Measurements from ENCODE around the gene IRF1.
A peak's percentile ranks its signal among the peaks of the same experiment; 100 is the strongest.

IRF1 gene

DNA sequence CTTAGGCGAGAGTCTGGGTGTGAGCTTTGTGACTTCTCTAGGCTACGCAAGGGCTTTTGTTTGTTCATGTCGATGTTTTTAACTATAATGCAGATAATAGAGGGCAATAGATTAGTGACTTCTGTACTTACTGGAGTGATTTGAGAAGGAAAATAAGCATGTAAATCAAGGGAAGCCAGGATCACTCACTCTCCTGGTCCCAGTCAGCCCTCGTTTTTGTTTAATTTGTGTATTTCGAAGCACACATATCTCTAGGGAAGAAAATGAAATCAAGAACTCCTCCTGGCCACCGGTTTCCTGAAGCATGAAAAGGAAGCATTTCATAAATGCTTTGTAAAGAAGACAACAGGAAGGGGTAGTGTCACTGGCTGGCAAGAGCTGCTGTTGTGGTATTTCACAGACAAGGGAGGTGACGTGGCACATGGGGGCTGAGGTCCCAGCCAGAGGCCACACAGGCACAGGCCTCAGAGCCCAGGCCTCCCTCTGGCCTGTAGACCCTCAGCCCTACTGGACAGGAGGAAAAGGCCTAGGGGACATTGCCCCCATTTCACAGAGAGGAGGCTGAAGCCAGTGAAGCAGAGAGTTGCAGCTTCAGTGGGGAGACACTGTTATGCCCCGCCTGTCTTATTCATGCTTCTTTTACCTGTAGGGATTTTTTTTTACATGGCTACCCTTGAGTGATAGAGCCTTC lies 34.1 kb downstream of the IRF1 start:
- H3K4me1 Mint-ChIP-seq, result peaks cover 31% of the 10 kb centered on the region
- peak overlapping the region; percentile 34 to 79 (median 73) for H3K27ac Mint-ChIP-seq
- peaks cover 2% of the 10 kb centered on the region for H3K9me3 Mint-ChIP-seq
- no peaks in the 10 kb centered on the region for H3K36me3 Mint-ChIP-seq (ENCODE audit: low read depth)
- TF ChIP-seq, protein P1, sequence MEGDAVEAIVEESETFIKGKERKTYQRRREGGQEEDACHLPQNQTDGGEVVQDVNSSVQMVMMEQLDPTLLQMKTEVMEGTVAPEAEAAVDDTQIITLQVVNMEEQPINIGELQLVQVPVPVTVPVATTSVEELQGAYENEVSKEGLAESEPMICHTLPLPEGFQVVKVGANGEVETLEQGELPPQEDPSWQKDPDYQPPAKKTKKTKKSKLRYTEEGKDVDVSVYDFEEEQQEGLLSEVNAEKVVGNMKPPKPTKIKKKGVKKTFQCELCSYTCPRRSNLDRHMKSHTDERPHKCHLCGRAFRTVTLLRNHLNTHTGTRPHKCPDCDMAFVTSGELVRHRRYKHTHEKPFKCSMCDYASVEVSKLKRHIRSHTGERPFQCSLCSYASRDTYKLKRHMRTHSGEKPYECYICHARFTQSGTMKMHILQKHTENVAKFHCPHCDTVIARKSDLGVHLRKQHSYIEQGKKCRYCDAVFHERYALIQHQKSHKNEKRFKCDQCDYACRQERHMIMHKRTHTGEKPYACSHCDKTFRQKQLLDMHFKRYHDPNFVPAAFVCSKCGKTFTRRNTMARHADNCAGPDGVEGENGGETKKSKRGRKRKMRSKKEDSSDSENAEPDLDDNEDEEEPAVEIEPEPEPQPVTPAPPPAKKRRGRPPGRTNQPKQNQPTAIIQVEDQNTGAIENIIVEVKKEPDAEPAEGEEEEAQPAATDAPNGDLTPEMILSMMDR (IDR thresholded peaks at IDR 0.05; ENCODE audit: unreplicated experiment in 3 of 3), result no peak
- H3K4me3 Mint-ChIP-seq, result no peak overlapping the region
- no peaks in the 10 kb centered on the region for H3K27me3 Mint-ChIP-seq (ENCODE audit: low read depth)

DNA sequence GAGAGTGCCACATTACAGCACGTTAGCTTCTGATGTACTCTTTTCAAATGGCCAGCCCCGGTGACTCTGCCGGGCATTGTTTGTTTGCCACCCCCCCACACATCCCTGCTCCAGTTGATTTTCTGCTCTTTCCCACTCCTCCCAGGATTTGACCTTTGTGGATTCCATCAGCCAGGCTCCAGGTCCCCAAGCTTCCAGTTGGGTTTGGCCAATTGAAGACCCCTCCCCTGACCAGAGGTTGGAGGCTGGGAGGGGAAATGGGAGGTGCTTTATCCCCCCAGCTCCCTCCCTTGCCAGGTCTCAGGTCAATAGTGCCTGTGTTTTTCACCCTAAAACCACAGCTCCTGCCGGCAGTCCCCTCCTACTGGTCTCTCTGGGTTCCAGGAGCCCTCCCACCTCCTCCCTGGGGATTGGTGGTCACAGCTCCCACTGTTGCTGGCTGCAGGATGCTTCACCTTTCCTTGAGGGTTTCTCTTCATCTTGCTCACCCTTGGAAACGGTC lies 34.9 kb downstream of the IRF1 start:
- Mint-ChIP-seq H3K9me3 (peaks cover 2% of the 10 kb centered on the region), H3K27me3 (ENCODE audit: low read depth) (no peaks in the 10 kb centered on the region), H3K4me3 (no peak overlapping the region), H3K4me1 (peaks cover 24% of the 10 kb centered on the region), H3K27ac (peak overlapping the region in 1 of 3 experiments; percentile 79), H3K36me3 (ENCODE audit: low read depth) (no peaks in the 10 kb centered on the region)
- TF ChIP-seq, protein P1 (IDR thresholded peaks at IDR 0.05; ENCODE audit: unreplicated experiment in 3 of 3), result no peak

DNA sequence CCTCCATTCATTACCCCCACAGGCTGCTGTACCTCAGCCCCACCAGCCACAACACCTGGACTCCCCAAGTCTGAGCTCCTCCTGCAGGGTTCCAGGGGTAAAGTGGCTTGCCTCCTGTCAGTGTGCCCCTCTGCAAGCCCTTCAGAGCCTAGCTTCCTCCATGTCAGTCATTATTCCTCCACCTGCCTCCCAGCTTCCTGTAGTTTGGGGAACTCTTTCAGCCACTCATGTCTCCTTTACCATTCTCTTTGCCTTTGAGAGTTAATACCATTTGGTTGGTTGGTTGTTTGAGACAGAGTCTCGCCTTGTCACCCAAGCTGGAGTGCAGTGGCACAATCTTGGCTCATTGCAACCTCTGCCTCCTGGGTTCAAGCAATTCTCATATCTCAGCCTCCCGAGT lies 36.2 kb downstream of the IRF1 start:
- Mint-ChIP-seq H3K9me3 (peaks cover 2% of the 10 kb centered on the region), H3K27ac (no peak overlapping the region), H3K4me3 (no peak overlapping the region), H3K4me1 (peaks cover 19% of the 10 kb centered on the region), H3K36me3 (ENCODE audit: low read depth) (no peaks in the 10 kb centered on the region), H3K27me3 (ENCODE audit: low read depth) (no peaks in the 10 kb centered on the region)
- TF ChIP-seq, protein P1 (IDR thresholded peaks at IDR 0.05; ENCODE audit: unreplicated experiment in 3 of 3), result no peak

DNA sequence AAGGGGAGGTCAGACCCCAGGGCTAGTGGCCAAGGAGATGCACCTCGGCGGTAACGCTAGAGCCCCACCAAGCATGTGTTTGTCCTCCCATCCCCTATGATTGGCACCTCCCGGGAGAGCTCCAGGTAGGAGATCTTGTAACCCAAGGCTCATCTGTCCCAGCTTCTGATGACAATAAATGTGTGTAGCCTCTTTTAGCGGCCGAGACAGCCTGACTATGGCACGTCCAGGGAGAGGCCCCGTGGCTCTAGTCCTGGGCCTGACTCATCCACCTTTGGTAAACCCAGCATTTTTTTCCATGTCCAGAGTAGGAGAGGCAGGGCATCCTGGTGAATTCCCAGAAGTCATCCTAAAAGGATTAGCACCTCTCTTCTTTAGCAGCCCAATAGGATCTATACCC lies 39.2 kb downstream of the IRF1 start:
- Mint-ChIP-seq H3K9me3 (peaks cover 2% of the 10 kb centered on the region), H3K27me3 (ENCODE audit: low read depth) (no peaks in the 10 kb centered on the region), H3K36me3 (ENCODE audit: low read depth) (no peaks in the 10 kb centered on the region), H3K27ac (no peak overlapping the region), H3K4me3 (no peak overlapping the region), H3K4me1 (peaks cover 19% of the 10 kb centered on the region)
- TF ChIP-seq, protein P1 (IDR thresholded peaks at IDR 0.05; ENCODE audit: unreplicated experiment in 3 of 3), result no peak

DNA sequence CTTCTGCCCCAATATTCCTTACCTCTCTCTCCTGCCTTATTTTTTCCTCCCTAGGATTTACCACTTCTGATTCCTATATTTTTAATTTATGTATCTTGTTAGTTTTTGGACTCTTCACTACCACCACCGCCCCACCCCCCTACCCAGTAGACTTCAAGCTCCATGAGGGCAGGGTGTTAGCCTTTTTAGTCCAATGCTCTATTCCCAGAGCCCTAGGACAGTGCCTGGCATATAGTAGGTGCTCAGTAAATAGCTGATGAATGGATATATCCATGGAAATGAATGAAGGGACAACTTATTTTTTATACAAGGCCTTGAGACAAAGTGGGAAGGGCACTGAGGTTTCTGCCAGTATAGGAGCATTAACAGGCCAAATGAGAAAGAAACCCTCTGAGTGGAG lies 41.5 kb downstream of the IRF1 start:
- Mint-ChIP-seq H3K27ac (no peak overlapping the region), H3K27me3 (ENCODE audit: low read depth) (no peaks in the 10 kb centered on the region), H3K36me3 (ENCODE audit: low read depth) (no peaks in the 10 kb centered on the region), H3K9me3 (peaks cover 2% of the 10 kb centered on the region), H3K4me3 (no peak overlapping the region), H3K4me1 (peaks cover 21% of the 10 kb centered on the region)
- TF ChIP-seq, protein P1 (IDR thresholded peaks at IDR 0.05; ENCODE audit: unreplicated experiment in 3 of 3), result no peak

DNA sequence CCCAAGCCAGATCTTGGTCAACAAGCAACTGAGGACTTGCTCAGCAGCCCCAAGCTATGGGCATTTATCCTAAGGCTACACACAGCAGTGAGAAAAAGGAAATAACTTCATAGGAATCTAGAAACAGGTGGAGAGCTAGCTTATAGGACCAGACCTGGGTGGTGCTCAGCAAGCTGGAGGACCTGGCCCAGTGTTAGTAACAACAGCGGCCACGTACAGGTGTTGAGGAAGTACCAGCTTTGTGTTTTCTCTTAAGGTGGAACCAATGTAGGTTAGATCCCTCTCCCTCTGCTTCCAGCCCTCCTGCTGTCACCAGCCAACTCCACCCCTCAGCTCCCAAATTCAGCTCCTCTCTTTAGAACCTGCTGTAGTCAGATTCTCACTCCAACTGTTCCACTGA lies 43.4 kb downstream of the IRF1 start:
- no peaks in the 10 kb centered on the region for H3K36me3 Mint-ChIP-seq (ENCODE audit: low read depth)
- no peaks in the 10 kb centered on the region for H3K9me3 Mint-ChIP-seq
- H3K27me3 Mint-ChIP-seq (ENCODE audit: low read depth), result no peaks in the 10 kb centered on the region
- H3K4me3 Mint-ChIP-seq, result no peak overlapping the region
- peak overlapping the region in 1 of 3 experiments; percentile 0 for H3K27ac Mint-ChIP-seq
- TF ChIP-seq, protein P1 (IDR thresholded peaks at IDR 0.05; ENCODE audit: unreplicated experiment in 3 of 3), result no peak
- peaks cover 21% of the 10 kb centered on the region for H3K4me1 Mint-ChIP-seq

All from nephron (organoid).